NCI-H2081 (cell line): ENCODE results near the gene TLE3.

Experiments used
- DNase-seq, 2 experiments: peaks; one replicate each; lab custom pipeline; 2025; lab: John Stamatoyannopoulos, UW

The TLE3 gene

GRCh38 chr15:70027518-70027917, 70.2 kb downstream of the TLE3 start:
- no peak for DNase-seq

DNA sequence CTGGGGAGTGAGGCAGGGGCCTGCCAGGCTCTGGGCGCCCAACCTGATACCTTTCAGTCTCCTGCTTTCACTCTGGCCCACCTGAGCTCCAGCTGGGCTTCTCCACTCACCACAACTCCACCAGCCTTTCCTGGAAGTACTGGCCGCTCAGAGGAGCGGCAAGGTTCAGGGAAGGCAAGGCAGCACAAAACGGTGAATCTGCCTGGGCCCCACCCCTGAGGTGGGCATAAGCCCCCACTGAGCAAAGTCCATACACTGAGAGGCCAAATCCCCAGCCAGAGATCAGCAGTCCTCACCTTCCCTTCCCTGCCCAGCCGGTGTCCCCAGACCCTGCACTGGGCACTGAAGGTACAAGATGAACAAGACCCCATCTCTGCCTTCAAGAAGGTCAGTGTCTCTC, 70.7 kb downstream of the TLE3 start:
- DNase-seq: no peak

DNA sequence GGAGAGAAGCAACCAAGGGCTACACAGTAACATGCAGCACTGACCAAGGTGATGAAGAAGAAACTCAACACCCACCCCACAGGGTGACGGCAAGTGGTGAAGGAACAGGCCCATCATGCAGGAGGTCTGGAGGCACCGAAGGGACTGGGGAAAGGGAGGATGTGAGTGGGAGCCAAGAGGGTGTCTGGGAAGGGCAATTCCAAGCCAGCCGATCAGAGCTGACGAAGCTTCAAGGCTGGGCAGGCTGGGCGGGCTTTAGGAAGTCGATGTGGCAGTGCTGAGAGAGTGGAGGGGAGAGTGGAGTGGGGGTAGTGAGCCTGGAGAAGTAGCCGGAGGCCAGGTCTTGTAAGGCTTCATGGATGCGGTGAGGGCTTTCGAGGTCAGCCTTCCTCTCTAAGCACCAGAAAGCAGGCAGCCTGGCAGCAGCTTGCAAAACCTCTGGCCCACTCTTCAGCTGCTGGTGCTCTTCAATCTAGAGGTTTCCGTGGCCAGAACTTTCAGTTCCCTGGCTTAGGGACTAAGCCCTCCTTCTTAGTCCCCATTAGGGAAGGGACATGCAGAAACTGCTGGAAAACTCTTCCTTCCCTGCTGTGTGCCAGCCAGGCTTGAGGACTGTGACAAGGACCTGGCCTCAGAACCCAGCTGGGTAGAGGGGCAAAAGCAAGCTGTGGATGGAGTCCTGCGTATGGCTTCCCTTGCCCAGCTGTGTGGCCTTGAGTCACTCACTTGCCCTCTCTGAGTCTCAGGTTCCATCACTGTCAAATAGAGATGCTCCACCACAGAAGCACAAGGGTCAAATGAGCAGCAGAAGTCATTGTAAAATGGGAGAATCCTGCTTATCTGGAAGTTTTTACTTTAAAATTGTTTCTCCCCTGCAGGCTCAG, 72.1 kb downstream of the TLE3 start:
- DNase-seq: no peak

DNA sequence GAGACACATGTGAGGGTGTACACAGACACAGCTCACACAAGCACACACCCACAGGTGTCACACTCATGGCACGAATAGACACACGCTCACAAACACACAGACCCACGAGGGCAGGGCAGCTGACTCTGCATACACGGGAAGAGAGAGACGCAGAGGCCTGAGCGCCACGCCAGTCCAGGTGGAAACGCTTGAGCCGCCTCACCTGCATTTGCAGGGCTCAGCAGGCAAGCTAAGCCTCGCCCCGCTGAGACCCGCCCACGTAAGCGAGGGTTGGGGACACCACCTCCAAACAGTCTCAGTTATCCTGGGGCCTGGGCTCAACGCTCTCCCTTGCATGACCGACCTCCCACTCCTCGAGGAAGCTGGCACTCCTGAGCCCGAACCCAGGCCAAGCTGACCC, 73.2 kb downstream of the TLE3 start:
- peak in 1 of 2 experiments; percentile 12 for DNase-seq

DNA sequence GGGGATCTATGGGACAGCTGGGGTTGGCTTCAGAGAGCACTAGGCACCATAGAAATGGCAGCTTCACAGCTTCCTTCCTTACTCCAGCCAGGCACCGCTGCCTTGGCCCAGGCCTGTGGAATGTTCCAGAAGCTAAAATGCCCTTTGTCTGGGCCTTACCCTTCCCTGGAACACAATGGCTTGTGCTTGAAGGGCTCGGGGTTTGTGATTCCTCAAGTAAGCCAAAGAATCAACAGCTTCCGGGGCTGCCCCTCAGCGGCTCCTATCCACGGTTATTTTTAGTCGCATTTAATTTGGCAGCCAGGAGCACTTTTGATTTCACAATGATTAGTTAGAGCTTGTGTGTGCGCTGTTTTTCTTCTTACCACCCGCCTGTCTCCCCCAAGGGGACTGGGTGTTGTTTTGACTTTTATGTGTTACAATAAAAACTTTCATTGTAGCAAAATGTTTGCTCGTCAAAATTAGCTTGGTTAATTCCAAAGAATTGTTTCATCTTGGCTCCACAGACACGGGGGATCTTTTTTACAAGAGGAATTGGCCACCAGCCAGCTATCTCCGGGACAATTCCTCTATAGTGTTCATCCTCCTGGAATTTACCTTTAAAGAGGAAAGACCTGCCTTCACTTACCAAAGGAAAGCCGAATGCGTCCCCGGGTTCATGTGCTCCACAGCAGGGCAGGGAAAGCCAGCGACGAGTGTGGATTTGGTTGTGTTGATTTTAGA, 73.8 kb downstream of the TLE3 start:
- DNase-seq: peak; percentile 30 to 37

- peak in 1 of 2 experiments; percentile 6 for DNase-seq
These were observed 74.5 kb downstream of the TLE3 start for GRCh38 chr15:70023064-70023768.

- DNase-seq: no peak
These were observed 77.5 kb downstream of the TLE3 start for GRCh38 chr15:70020229-70020628.

DNA sequence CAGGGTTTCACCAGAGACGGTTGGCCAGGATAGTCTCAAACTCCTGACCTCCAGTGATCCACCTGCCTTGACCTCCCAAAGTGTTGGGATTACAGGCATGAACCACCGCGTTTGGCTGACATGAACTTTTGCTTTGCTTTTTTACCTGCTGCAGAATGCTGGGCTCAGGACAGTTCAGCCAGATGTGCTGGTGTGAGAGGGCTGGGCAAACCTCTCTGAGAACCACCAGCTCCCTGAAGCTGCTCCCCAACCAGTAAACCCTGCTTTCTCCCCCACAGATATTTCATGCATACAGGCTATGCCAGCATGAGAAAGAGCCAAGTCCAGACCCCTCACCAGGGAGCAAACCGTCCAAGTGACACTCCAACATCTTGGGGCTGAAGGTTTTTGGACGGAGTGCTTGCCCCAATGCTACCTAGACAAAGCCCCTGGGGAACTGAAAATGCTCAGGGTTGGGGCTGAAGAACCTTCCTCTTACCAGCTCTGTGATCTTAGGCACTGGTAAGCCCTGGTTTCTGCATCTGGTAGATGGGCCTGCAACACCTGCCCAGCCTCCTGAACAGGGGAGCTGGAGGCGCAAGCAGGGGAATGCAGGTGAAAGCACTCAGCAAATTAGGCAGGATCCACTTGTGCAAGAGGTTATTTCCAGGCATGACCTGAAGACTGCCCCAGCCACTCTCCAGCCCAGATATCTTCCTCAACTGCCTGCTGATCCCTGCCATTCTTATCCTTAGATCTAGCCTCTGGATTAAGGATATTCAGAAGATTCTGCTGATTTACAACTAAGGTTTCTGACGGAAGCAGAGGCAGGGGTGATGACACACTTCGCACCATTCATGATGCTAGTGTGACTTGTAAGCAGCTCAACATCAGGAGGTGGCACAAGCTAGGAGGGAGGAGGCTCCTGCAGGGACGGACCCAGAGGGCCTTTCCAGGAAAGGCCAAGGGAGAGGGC, 78.8 kb downstream of the TLE3 start:
- DNase-seq: no peak

- no peak for DNase-seq
These were observed 79.9 kb downstream of the TLE3 start for GRCh38 chr15:70017801-70018200.

DNA sequence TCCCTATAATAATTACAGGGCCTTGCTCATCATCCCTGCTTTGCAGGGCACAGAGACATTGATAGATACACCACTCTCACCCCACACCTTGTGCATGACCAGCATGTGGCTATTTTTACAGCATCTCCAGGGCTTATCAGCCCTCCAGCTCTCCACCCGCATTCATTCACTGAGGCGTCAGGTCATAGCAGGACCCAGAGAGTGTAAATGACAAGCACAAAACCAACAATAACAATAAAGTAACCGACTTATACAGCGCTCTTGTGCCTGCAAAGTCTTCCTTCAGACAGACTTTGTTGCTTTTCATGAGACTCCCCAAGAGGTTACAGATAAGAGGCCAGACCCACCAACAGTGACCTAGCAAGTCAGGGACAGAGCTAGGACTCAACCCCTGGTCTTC, 80.7 kb downstream of the TLE3 start:
- DNase-seq: no peak

GRCh38 chr15:70016511-70016994, 81.2 kb downstream of the TLE3 start:
- DNase-seq: no peak

DNA sequence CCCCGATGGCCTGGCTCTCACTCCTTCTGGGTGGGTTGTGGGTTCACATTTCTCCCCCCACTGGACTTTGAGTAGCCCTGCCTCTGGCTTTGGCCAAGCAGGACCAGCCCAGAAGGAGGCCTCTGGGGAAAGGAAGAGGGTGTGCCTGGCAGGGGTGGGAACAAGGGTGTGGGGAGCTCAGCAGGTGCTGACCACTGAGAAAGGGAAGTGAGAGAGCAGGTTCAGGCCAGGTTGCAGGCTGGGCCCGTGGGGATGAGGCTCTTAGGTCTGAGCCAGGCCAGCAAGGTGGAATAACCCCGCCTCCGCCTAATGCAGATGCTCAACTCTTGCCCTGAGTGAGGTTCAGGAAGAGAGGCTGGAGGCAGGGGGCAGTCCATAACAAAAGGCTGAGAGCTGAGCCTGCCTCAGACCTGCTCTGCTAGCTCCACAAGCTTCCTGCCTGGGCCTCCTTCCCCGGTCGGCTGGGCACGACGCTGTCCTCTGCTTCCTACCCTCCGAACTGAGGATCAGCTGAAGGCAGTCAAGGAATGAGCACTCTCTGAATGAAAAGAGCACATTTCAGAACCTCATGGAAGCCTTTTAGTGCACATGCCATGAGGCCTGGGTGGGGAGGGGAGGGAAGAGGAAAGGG, 82.7 kb downstream of the TLE3 start:
- DNase-seq: no peak

DNA sequence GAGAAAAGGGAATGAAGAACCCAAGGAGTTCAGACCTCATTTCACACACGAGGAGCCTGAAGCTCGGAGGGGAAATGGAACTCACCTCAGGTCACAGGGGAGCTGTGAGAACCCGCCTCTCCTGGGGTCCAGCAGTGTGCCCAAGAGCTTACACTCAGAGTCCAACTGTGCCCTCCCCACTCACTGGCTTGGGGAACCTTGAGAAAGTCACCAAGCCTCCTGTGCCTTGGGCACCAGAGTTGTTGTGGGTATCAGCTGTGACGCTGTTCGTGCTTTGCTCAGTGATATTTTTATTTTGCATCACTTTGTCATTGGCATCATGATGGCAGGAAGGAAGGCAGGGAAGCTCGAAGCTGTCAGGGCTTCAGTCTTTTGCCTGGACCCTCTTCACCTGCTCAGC, 83.4 kb downstream of the TLE3 start:
- no peak for DNase-seq

GRCh38 chr15:70013656-70014313, 83.9 kb downstream of the TLE3 start:
- DNase-seq: no peak

GRCh38 chr15:70012895-70013294, 84.8 kb downstream of the TLE3 start:
- DNase-seq: no peak

DNA sequence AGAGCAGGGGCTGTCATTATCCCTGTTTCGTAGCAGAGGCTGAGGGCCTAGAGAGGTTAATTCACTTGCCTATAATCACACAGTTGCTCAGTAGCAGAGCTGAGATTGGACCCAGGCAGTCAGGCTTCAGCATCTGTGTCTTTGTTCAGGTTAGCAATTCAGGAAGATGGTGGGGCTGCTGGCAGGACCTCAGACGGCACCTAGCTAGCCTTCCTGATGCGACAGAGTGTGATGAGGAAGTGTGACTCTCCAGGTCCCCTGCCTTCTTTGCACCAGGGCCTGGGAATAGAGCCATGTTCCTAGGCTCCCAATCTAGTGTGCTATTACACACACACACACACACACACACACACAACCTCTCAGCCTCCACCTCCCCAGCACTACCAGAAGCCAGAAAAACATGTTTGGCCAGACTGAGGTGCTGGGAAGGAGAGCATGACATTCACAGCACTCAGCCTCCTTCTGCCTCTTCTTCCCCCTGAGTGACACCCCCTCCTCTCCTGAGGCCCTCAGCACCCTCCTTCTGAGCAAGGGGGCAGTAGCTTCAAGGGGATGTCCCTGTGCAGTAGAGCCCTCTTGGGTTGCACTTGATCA, 88.9 kb downstream of the TLE3 start:
- DNase-seq: no peak

DNA sequence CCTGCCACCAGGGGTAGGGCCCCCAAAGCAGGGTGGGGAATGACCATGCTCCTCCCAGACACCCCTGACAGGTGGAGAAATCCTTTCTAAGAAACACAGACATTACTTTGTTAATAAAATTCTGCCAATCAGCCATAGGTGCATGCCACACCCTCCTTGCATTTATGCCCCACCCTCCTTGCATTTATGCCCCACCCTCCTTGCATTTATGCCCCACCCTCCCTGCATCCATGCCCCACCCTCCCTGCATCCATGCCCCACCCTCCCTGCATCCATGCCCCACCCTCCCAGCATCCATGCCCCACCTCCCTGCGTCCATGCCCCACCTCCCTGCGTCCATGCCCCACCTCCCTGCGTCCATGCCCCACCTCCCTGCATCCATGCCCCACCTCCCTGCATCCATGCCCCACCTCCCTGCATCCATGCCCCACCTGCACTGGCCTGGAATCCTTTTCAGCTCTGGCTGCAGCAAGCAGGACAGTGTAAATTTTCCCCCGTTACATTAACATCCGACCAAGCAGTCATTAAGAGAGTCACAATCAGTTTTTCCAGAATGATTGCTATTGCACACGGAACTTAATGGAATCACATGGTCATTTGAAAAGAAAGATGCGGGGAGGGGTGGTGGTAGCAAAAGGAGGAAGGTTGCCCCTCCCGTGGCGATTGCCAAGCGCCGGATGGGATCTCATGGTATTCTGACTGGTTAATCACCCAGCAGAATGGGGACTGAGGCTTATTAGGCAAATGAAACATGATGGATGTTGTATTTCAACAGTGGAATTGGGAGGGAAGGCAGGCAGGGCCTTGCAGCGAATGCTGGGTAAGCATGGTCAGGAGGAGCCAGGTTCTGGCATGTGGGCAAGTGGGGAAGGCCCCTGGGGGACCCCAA, 91.2 kb downstream of the TLE3 start:
- no peak for DNase-seq

DNA sequence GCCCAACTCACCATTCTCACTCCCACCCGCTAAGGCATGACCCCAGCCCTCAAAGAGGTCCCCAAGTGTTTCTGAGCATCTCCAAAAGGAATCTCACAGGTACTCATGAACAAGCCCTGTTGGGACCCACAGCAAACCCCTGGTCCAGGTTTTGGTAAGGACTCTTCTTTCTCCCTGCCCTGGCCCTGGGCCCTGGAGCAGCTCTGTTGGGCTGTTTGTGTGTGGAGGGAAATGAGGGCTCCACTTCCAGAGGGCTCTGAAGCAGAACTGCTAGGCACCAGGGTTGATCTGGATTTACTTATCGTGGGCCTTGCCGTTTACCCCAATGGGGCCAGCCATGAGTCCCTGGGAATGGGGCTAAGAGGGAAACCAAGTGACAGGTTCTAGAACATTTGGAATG, 92.9 kb downstream of the TLE3 start:
- DNase-seq: no peak

GRCh38 chr15:70002897-70003296, 94.8 kb downstream of the TLE3 start:
- no peak for DNase-seq
